ENCODE data around the gene GRAP2.
"Not testable (repeated sequence)": the region's sequence is repeated elsewhere in the genome, so short reads cannot be mapped to it uniquely, and the experiment has no call there.

GRCh38 chr22:39869797-39870196 is 31.1 kb upstream of the GRAP2 start:
- TF ChIP-seq CTCF (IDR thresholded peaks at IDR 0.05); EZH2 (IDR thresholded peaks at IDR 0.05; ENCODE audit: borderline replicate concordance, insufficient read depth, low read depth, low read length, poor library complexity, severe bottlenecking): not testable (repeated sequence)
